Measurements from ENCODE around the gene CLEC2B. TPM values are rescaled to one million over a fixed set of nuclear protein-coding genes. Genes with fewer than 3 reads are reported as not detected.

CLEC2B gene
- total RNA-seq, 1 experiment from 2014 or later = not detected

DNA sequence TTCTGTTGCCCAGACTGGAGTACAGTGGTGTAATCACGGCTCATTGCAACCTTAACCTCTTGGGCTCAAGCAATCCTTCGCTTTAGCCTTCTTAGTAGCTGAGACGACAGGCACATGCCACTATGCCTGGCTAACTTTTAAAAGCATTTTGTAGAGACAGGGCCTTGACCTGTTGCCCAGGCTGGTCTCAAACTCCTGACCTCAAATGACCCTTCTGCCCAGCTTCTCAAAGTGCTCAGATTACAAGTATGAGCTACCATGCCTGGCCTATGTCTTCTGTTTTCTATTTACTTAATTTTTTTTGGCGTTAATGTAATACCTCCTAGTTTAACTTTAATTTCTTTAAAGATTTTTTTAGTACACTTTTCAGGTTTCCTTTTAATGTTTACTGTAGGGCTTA lies 62.4 kb downstream of the CLEC2B start:
- Histone ChIP-seq H4K91ac (ENCODE audit: insufficient read length, low read depth, low read length) (no peak overlapping the region), H3K27me3 (ENCODE audit: insufficient read depth, low read length) (no peaks in the 10 kb centered on the region), H3K9ac (ENCODE audit: extremely low read depth, insufficient read length, low read length) (no peak overlapping the region), H3K4ac (ENCODE audit: low read depth, low read length) (no peak overlapping the region), H3K14ac (ENCODE audit: insufficient read depth, low read length) (no peak overlapping the region), H4K20me1 (ENCODE audit: control insufficient read depth, insufficient read depth, insufficient read length) (no peaks in the 10 kb centered on the region), H3K79me2 (ENCODE audit: insufficient read depth, low read length) (no peaks in the 10 kb centered on the region), H3K23ac (ENCODE audit: insufficient read length, low read depth, low read length) (no peak overlapping the region), H3K27ac (ENCODE audit: insufficient read length, low read depth, low read length) (no peak overlapping the region), H2AK5ac (ENCODE audit: insufficient read length, low read length) (no peak overlapping the region), H4K8ac (replicated peaks; ENCODE audit: insufficient read length, low read depth, low read length) (no peak overlapping the region), H4K5ac (ENCODE audit: insufficient read length, low read depth, low read length) (no peak overlapping the region), H2AFZ (ENCODE audit: low read length) (no peak overlapping the region), H3T11ph (ENCODE audit: low read length) (no peak overlapping the region), H2BK12ac (ENCODE audit: insufficient read length, low read depth, low read length) (no peak overlapping the region), H3K9me3 (ENCODE audit: control insufficient read depth, low read depth, low read length) (no peaks in the 10 kb centered on the region), H3K4me2 (ENCODE audit: insufficient read depth, insufficient read length, low read length) (no peak overlapping the region), H2BK15ac (ENCODE audit: low read depth, low read length) (no peak overlapping the region), H2BK20ac (ENCODE audit: low read depth, low read length, poor library complexity, severe bottlenecking) (no peak overlapping the region), H3K23me2 (ENCODE audit: insufficient read length, low read depth, low read length, poor library complexity, severe bottlenecking) (no peaks in the 10 kb centered on the region), H3K4me1 (ENCODE audit: insufficient read depth, low read length) (no peaks in the 10 kb centered on the region), H3K56ac (ENCODE audit: insufficient read length, low read depth, low read length) (no peak overlapping the region), H3K18ac (ENCODE audit: insufficient read length, low read depth, low read length) (no peak overlapping the region), H2BK120ac (ENCODE audit: low read depth, low read length, poor library complexity, severe bottlenecking) (no peak overlapping the region), H3K79me1 (ENCODE audit: insufficient read depth, low read depth, low read length, poor library complexity, severe bottlenecking) (no peaks in the 10 kb centered on the region), H2BK5ac (ENCODE audit: insufficient read length, low read length) (no peak overlapping the region)
- no peak for DNase-seq
- Mint-ChIP-seq H3K27me3 (ENCODE audit: low read depth) (no peaks in the 10 kb centered on the region), H3K27ac (no peak overlapping the region), H3K9me3 (no peaks in the 10 kb centered on the region), H3K4me3 (no peak overlapping the region), H3K36me3 (ENCODE audit: insufficient read depth in 1 of 3, low read depth in 3 of 3) (no peaks in the 10 kb centered on the region), H3K4me1 (no peaks in the 10 kb centered on the region)
- no CpG with 5 or more reads among the region's 4 CpGs for WGBS (ENCODE audit: extremely low coverage, insufficient read length, low lambda C conversion rate)
- TF ChIP-seq, protein P1, sequence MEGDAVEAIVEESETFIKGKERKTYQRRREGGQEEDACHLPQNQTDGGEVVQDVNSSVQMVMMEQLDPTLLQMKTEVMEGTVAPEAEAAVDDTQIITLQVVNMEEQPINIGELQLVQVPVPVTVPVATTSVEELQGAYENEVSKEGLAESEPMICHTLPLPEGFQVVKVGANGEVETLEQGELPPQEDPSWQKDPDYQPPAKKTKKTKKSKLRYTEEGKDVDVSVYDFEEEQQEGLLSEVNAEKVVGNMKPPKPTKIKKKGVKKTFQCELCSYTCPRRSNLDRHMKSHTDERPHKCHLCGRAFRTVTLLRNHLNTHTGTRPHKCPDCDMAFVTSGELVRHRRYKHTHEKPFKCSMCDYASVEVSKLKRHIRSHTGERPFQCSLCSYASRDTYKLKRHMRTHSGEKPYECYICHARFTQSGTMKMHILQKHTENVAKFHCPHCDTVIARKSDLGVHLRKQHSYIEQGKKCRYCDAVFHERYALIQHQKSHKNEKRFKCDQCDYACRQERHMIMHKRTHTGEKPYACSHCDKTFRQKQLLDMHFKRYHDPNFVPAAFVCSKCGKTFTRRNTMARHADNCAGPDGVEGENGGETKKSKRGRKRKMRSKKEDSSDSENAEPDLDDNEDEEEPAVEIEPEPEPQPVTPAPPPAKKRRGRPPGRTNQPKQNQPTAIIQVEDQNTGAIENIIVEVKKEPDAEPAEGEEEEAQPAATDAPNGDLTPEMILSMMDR (conservative IDR thresholded peaks at IDR 0.05) = no peak

Measured in H9 (cell line).